ENCODE data around the gene SLC6A19.

The SLC6A19 gene

DNA sequence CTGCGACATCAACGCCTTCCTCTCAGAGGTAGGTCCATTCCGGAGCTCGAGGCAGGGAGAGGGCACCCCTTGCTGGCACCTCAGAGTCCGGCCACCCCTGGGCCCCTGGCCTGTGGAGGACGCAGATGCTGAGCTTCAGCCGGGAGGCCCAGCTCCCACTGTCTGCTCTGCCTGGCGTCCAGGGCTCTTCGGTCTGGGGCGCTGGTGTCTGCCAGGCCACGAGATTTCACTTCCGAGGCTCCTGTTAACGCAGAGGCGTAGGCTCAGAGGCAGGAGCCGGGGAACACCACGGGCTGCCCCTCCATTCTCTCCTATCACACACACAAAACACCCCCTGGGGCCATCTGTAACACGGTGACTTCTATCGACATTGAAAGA is 15.5 kb downstream of the SLC6A19 start:
- Histone ChIP-seq H3K36me3 (no peaks in the 10 kb centered on the region), H3K27me3 (no peaks in the 10 kb centered on the region), H3K4me3 (ENCODE audit: low read depth in 1 of 2, low read length in 1 of 2) (no peak overlapping the region), H3K4me1 (ENCODE audit: control insufficient read depth in 1 of 2, insufficient read depth in 1 of 2, low read depth in 1 of 2, low read length in 1 of 2) (no peaks in the 10 kb centered on the region), H3K27ac (no peak overlapping the region), H3K9me3 (no peaks in the 10 kb centered on the region)
- TF ChIP-seq, protein P1, sequence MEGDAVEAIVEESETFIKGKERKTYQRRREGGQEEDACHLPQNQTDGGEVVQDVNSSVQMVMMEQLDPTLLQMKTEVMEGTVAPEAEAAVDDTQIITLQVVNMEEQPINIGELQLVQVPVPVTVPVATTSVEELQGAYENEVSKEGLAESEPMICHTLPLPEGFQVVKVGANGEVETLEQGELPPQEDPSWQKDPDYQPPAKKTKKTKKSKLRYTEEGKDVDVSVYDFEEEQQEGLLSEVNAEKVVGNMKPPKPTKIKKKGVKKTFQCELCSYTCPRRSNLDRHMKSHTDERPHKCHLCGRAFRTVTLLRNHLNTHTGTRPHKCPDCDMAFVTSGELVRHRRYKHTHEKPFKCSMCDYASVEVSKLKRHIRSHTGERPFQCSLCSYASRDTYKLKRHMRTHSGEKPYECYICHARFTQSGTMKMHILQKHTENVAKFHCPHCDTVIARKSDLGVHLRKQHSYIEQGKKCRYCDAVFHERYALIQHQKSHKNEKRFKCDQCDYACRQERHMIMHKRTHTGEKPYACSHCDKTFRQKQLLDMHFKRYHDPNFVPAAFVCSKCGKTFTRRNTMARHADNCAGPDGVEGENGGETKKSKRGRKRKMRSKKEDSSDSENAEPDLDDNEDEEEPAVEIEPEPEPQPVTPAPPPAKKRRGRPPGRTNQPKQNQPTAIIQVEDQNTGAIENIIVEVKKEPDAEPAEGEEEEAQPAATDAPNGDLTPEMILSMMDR (IDR thresholded peaks at IDR 0.05) = no peak

DNA sequence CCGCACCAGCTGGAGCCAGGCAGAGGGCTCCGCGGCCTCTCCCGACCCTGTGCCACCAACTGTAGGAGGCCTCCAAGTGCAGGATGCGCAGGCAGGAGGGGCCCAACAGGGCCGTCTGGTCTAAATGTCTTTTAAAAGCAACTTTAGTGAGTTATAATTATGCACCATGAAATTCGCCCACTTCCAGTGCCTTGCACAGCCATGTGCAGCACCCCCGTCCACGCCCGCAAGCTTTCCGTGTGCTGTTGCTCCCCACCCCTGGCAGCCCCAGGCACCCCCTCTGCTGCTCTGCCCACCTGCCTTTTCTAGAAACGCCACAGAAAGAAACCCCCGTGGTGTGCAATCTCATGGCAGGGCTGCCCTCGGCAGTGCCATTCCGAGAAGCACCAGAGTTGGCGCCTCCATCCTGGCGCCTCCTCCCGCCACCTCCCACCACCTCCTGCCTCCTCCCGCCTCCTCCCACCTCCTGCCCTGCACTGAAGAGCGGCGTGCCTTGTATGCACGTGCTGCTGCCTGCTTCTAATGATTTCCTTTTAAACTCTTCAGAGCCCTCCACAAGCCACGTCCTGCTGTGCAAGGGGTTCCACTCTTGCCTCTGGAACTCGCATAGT is 16.3 kb downstream of the SLC6A19 start:
- TF ChIP-seq, protein P1 (IDR thresholded peaks at IDR 0.05) = no peak
- H3K4me3 ChIP-seq (ENCODE audit: low read depth in 1 of 2, low read length in 1 of 2) = no peak overlapping the region
- no peaks in the 10 kb centered on the region for H3K9me3 ChIP-seq
- H3K27ac ChIP-seq = no peak overlapping the region
- H3K4me1 ChIP-seq (ENCODE audit: control insufficient read depth in 1 of 2, insufficient read depth in 1 of 2, low read depth in 1 of 2, low read length in 1 of 2) = no peaks in the 10 kb centered on the region
- H3K36me3 ChIP-seq = no peaks in the 10 kb centered on the region
- H3K27me3 ChIP-seq = no peaks in the 10 kb centered on the region

DNA sequence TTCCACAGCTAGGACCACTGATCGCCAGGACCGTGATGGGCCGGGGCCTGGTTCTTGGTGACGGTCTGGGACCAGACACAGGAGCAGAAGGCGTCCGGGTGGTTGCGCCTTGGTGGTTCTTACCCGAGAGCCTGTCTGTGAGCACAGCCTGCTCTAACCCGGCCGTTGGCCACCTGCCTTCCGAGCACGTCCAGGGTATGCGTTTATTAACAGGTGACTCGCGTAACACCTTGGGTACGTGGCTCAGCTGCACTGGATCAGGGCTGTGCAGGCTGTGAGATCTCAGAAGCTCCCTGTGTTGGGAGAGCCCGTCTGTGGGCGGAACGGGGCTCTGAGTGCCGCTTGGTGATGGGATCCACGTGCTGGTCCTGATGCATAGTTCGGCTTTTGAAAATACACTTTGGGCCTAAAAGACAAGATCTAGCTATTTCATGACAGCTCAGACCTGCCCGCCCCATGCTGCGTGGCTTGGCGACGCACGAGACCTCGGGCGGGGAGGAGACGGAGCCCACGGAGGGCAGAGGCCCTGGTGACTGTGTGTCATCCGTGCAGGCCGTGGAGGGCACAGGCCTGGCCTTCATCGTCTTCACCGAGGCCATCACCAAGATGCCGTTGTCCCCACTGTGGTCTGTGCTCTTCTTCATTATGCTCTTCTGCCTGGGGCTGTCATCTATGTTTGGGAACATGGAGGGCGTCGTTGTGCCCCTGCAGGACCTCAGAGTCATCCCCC is 17.1 kb downstream of the SLC6A19 start:
- H3K27me3 ChIP-seq = no peaks in the 10 kb centered on the region
- no peaks in the 10 kb centered on the region for H3K9me3 ChIP-seq
- no peak overlapping the region for H3K4me3 ChIP-seq (ENCODE audit: low read depth in 1 of 2, low read length in 1 of 2)
- TF ChIP-seq, protein P1 (IDR thresholded peaks at IDR 0.05) = no peak
- H3K36me3 ChIP-seq = no peaks in the 10 kb centered on the region
- H3K4me1 ChIP-seq (ENCODE audit: control insufficient read depth in 1 of 2, insufficient read depth in 1 of 2, low read depth in 1 of 2, low read length in 1 of 2) = no peaks in the 10 kb centered on the region
- H3K27ac ChIP-seq = no peak overlapping the region

DNA sequence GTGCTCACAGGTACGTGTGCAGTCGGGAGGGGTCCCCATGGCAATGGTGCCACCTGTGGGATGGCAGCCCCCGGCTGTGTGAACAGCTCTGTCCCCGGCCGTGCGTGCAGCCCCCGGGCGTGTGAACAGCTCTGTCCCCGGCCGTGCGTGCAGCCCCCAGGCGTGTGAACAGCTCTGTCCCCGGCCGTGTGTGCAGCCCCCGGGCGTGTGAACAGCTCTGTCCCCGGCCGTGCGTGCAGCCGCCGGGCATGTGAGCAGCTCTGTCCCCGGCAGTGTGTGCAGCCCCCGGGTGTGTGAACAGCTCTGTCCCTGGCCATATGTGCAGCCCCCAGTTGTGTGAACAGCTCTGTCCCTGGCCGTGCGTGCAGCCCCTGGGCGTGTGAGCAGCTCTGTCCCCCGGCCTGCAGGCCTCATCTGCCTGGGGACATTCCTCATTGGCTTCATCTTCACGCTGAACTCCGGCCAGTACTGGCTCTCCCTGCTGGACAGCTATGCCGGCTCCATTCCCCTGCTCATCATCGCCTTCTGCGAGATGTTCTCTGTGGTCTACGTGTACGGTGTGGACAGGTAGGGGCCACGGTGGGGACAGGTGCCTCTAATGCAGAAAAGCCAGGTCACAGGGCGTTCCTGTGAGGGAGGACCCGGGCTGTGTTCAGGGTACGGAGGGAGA is 17.8 kb downstream of the SLC6A19 start:
- Histone ChIP-seq H3K4me3 (ENCODE audit: low read depth in 1 of 2, low read length in 1 of 2) (no peak overlapping the region), H3K9me3 (no peaks in the 10 kb centered on the region), H3K4me1 (ENCODE audit: control insufficient read depth in 1 of 2, insufficient read depth in 1 of 2, low read depth in 1 of 2, low read length in 1 of 2) (no peaks in the 10 kb centered on the region), H3K27ac (no peak overlapping the region), H3K27me3 (no peaks in the 10 kb centered on the region), H3K36me3 (no peaks in the 10 kb centered on the region)
- TF ChIP-seq, protein P1 (IDR thresholded peaks at IDR 0.05) = no peak

DNA sequence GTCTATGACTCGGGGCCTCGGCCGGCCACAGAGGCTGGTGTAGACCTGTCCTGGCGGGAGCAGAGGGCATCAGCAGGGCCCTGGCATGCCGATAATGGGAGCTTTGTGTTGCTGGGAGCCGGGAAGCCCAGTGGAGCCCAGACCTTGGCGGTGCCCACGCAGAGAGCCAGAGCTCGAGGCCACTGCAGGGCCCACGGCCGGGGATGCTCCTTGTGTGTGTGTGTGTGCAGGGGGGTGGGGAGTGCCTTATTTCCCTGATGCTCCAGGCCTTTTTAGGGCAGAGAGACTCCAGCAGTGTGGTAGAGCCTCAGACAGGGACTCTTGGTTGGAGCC is 18.3 kb downstream of the SLC6A19 start:
- Histone ChIP-seq H3K9me3 (no peaks in the 10 kb centered on the region), H3K36me3 (no peaks in the 10 kb centered on the region), H3K27ac (no peak overlapping the region), H3K4me1 (ENCODE audit: control insufficient read depth in 1 of 2, insufficient read depth in 1 of 2, low read depth in 1 of 2, low read length in 1 of 2) (no peaks in the 10 kb centered on the region), H3K27me3 (no peaks in the 10 kb centered on the region), H3K4me3 (ENCODE audit: low read depth in 1 of 2, low read length in 1 of 2) (no peak overlapping the region)
- TF ChIP-seq, protein P1 (IDR thresholded peaks at IDR 0.05) = no peak

Data from neutrophil (primary cell).